ENCODE data around the gene CERS2. TPM values are rescaled to one million over a fixed set of nuclear protein-coding genes. Genes with fewer than 3 reads are reported as not detected.
A peak's percentile ranks its signal among the peaks of the same experiment; 100 is the strongest.

CERS2 gene
- total RNA-seq, 1 donor = 159 TPM

DNA sequence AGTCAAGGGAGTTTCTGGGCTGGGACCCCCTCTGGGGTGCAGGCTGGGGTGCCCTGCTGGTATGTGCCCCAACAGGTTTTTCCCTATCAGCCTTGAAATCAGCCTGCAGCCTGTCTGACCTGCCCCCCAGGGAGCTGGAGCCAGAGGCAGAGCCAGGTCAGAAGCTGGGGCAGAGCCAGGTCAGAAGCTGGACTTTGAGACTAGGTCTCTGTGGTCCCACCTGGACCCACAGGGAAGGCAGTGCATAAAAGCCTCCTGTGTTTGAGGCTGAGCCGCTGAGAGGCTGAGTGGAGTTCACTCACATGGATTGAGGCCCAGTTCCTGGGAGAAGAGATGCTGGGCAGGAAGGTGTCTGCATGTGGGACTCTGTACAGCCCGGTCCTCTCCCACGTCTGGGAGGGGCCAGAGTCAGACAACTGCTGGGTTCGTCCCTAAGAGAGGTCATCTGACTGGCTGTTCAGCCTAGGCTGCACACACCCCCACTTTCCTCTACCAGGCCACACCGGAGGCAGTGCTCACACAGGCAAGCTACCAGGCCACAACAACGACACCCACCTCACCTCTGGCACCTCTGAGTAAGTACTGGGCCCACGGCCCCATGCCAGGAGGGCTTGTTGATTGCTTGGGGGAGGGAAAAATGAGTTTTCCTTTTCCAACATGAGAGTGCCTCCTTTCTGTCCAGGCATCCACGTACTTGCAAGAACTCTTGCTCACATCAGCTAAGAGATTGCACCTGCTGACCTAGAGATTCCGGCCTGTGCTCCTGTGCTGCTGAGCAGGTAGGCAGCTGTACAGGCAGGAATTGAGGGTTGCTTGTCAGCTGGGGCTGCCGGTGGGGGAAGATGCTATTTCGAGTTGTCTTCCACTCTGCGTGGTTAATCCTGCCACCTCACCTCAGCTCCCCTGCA lies 7.4 kb upstream of the CERS2 start, which contains the start of gene ANXA9:
Gene ANXA9, plus strand, starts transcription at position 488 of the 908 bp plus-strand sequence. CDS start 814 bp downstream, outside the sequence.
- TF ChIP-seq CTCF (IDR thresholded peaks at IDR 0.05; ENCODE audit: extremely low read depth, low read depth, low read length) = no peak
- no peak within 1 kb of the TSS for H3K27ac ChIP-seq (ENCODE audit: low read depth, low read length)
- H3K79me2 ChIP-seq (ENCODE audit: insufficient read depth, low read length) = no peaks in the 10 kb centered on the region
- peak within 1 kb of the TSS; percentile 59 for H2AFZ ChIP-seq (ENCODE audit: low read length)
- H3K4me1 ChIP-seq (ENCODE audit: insufficient read depth, low read length) = peaks cover 34% of the 10 kb centered on the region
- peak; percentile 58 for DNase-seq (ENCODE audit: insufficient read length, low spot score, missing footprints)
- H4K20me1 ChIP-seq (ENCODE audit: insufficient read depth, low read length) = no peaks in the 10 kb centered on the region
- no peak within 1 kb of the TSS for H3K4me2 ChIP-seq (ENCODE audit: insufficient read depth, low read length)
- no peaks in the 10 kb centered on the region for H3K36me3 ChIP-seq (ENCODE audit: insufficient read depth, low read length)
- no peaks in the 10 kb centered on the region for H3K9me3 ChIP-seq (ENCODE audit: low read depth, low read length)
- no peak within 1 kb of the TSS for H3K4me3 ChIP-seq (ENCODE audit: insufficient read depth, low read length)
- no peaks in the 10 kb centered on the region for H3K27me3 ChIP-seq (ENCODE audit: insufficient read depth, low read length)

- H3K36me3 ChIP-seq (ENCODE audit: insufficient read depth, low read length) = no peaks in the 10 kb centered on the region
- H3K4me3 ChIP-seq (ENCODE audit: insufficient read depth, low read length) = no peak overlapping the region
- H3K4me2 ChIP-seq (ENCODE audit: insufficient read depth, low read length) = no peak overlapping the region
- peaks cover 38% of the 10 kb centered on the region for H3K4me1 ChIP-seq (ENCODE audit: insufficient read depth, low read length)
- no peaks in the 10 kb centered on the region for H4K20me1 ChIP-seq (ENCODE audit: insufficient read depth, low read length)
- H2AFZ ChIP-seq (ENCODE audit: low read length) = peak overlapping the region; percentile 28
- no peak for TF ChIP-seq CTCF (IDR thresholded peaks at IDR 0.05; ENCODE audit: extremely low read depth, low read depth, low read length)
- H3K27me3 ChIP-seq (ENCODE audit: insufficient read depth, low read length) = no peaks in the 10 kb centered on the region
- H3K9me3 ChIP-seq (ENCODE audit: low read depth, low read length) = no peaks in the 10 kb centered on the region
- H3K79me2 ChIP-seq (ENCODE audit: insufficient read depth, low read length) = no peaks in the 10 kb centered on the region
- H3K27ac ChIP-seq (ENCODE audit: low read depth, low read length) = no peak overlapping the region
- no peak for DNase-seq (ENCODE audit: insufficient read length, low spot score, missing footprints)
Observed at GRCh38 chr1:150981177-150981804, 6.7 kb upstream of the CERS2 start.

GRCh38 chr1:150979092-150980056 lies 4.7 kb upstream of the CERS2 start:
- H3K4me3 ChIP-seq (ENCODE audit: insufficient read depth, low read length) = peak overlapping the region; percentile 24
- peak; percentile 98 for DNase-seq (ENCODE audit: insufficient read length, low spot score, missing footprints)
- H3K9me3 ChIP-seq (ENCODE audit: low read depth, low read length) = no peaks in the 10 kb centered on the region
- H3K36me3 ChIP-seq (ENCODE audit: insufficient read depth, low read length) = no peaks in the 10 kb centered on the region
- no peak overlapping the region for H3K27ac ChIP-seq (ENCODE audit: low read depth, low read length)
- peaks cover 38% of the 10 kb centered on the region for H3K4me1 ChIP-seq (ENCODE audit: insufficient read depth, low read length)
- no peaks in the 10 kb centered on the region for H4K20me1 ChIP-seq (ENCODE audit: insufficient read depth, low read length)
- peak overlapping the region; percentile 73 for H2AFZ ChIP-seq (ENCODE audit: low read length)
- TF ChIP-seq CTCF (IDR thresholded peaks at IDR 0.05; ENCODE audit: extremely low read depth, low read depth, low read length) = peak; percentile 100
- peak overlapping the region; percentile 56 for H3K4me2 ChIP-seq (ENCODE audit: insufficient read depth, low read length)
- no peaks in the 10 kb centered on the region for H3K27me3 ChIP-seq (ENCODE audit: insufficient read depth, low read length)
- no peaks in the 10 kb centered on the region for H3K79me2 ChIP-seq (ENCODE audit: insufficient read depth, low read length)
